ENCODE measurements around the gene BAHD1.

BAHD1 gene

GRCh38 chr15:40414816-40415215, 25.9 kb upstream of the BAHD1 start:
- no peak for DNase-seq
- no peak for TF ChIP-seq GATA1 (IDR thresholded peaks at IDR 0.05; ENCODE audit: low read depth, low read length)

- DNase-seq = no peak
- no peak for TF ChIP-seq GATA1 (IDR thresholded peaks at IDR 0.05; ENCODE audit: low read depth, low read length)
- TF ChIP-seq POLR2A (IDR thresholded peaks at IDR 0.05; ENCODE audit: low read length) = no peak
Observed at GRCh38 chr15:40415226-40415625, 25.5 kb upstream of the BAHD1 start.

GRCh38 chr15:40416056-40416455, 24.7 kb upstream of the BAHD1 start:
- no peak for TF ChIP-seq GATA1 (IDR thresholded peaks at IDR 0.05; ENCODE audit: low read depth, low read length)
- no peak for TF ChIP-seq POLR2A (IDR thresholded peaks at IDR 0.05; ENCODE audit: low read length)
- no peak for DNase-seq

- no peak for TF ChIP-seq POLR2A (IDR thresholded peaks at IDR 0.05; ENCODE audit: low read length)
- no peak for TF ChIP-seq GATA1 (IDR thresholded peaks at IDR 0.05; ENCODE audit: low read depth, low read length)
- DNase-seq = no peak
Observed at GRCh38 chr15:40418126-40418525, 22.6 kb upstream of the BAHD1 start.

GRCh38 chr15:40420071-40420713, 20.6 kb upstream of the BAHD1 start:
- no peak for TF ChIP-seq GATA1 (IDR thresholded peaks at IDR 0.05; ENCODE audit: low read depth, low read length)
- no peak for TF ChIP-seq POLR2A (IDR thresholded peaks at IDR 0.05; ENCODE audit: low read length)
- no peak for DNase-seq

GRCh38 chr15:40420793-40421192, 20.0 kb upstream of the BAHD1 start:
- DNase-seq = no peak

GRCh38 chr15:40421246-40422157, 19.3 kb upstream of the BAHD1 start:
- no peak for TF ChIP-seq POLR2A (IDR thresholded peaks at IDR 0.05; ENCODE audit: low read length)
- TF ChIP-seq GATA1 (IDR thresholded peaks at IDR 0.05; ENCODE audit: low read depth, low read length) = no peak
- peak; percentile 81 to 88 for DNase-seq

More at GRCh38 chr15:40420793-40421192, 20.0 kb upstream of the BAHD1 start:
- TF ChIP-seq GATA1 (IDR thresholded peaks at IDR 0.05; ENCODE audit: low read depth, low read length) (no peak), POLR2A (IDR thresholded peaks at IDR 0.05; ENCODE audit: low read length) (peak; percentile 24)

GRCh38 chr15:40424483-40425115, 16.2 kb upstream of the BAHD1 start:
- DNase-seq = no peak
- TF ChIP-seq GATA1 (IDR thresholded peaks at IDR 0.05; ENCODE audit: low read depth, low read length) = no peak
- TF ChIP-seq POLR2A (IDR thresholded peaks at IDR 0.05; ENCODE audit: low read length) = no peak

- TF ChIP-seq GATA1 (IDR thresholded peaks at IDR 0.05; ENCODE audit: low read depth, low read length) = no peak
- no peak for TF ChIP-seq POLR2A (IDR thresholded peaks at IDR 0.05; ENCODE audit: low read length)
- DNase-seq = no peak
Observed at GRCh38 chr15:40425681-40426080, 15.1 kb upstream of the BAHD1 start.

GRCh38 chr15:40427188-40427587, 13.6 kb upstream of the BAHD1 start:
- TF ChIP-seq GATA1 (IDR thresholded peaks at IDR 0.05; ENCODE audit: low read depth, low read length) = no peak
- TF ChIP-seq POLR2A (IDR thresholded peaks at IDR 0.05; ENCODE audit: low read length) = no peak
- peak; percentile 88 to 94 for DNase-seq

- no peak for DNase-seq
- TF ChIP-seq POLR2A (IDR thresholded peaks at IDR 0.05; ENCODE audit: low read length) = no peak
- TF ChIP-seq GATA1 (IDR thresholded peaks at IDR 0.05; ENCODE audit: low read depth, low read length) = no peak
Observed at GRCh38 chr15:40428185-40428584, 12.6 kb upstream of the BAHD1 start.

- no peak for DNase-seq
- TF ChIP-seq GATA1 (IDR thresholded peaks at IDR 0.05; ENCODE audit: low read depth, low read length) = no peak
- no peak for TF ChIP-seq POLR2A (IDR thresholded peaks at IDR 0.05; ENCODE audit: low read length)
Observed at GRCh38 chr15:40429068-40429710, 11.6 kb upstream of the BAHD1 start.

- TF ChIP-seq GATA1 (IDR thresholded peaks at IDR 0.05; ENCODE audit: low read depth, low read length) (no peak), POLR2A (IDR thresholded peaks at IDR 0.05; ENCODE audit: low read length) (no peak)
- peak; percentile 55 to 58 for DNase-seq
Observed at GRCh38 chr15:40430271-40430805, 10.4 kb upstream of the BAHD1 start.
